ENCODE data around the gene CISTR.

The CISTR gene

DNA sequence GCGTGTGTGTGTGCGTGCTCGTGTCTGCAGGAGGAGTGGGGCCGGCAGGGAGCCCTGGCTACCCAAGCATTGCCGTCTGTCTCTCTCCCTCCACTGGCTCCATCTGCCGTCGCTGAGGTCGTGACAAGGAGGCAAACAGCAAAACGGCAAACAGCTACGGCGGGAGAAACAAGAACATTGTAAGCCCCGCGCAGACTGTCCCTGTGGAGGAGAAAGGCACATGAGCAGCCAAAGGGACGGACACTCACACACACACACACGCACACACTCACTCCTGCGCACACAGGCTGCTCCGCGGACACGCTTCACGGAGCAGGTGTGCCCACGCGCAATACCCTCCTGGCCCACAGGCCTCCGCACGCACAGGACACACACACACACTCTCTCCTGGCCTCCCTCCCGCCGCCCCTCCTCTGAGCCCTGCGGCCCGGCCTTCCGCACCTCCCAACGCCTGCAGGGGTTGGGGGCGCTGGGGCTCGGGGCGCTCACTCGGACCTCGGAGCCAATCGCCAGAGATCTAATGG, 905 bp downstream of the CISTR start:
- H3K4me3 ChIP-seq (ENCODE audit: low read depth, low read length) = peak overlapping the region; percentile 55
- TF ChIP-seq, protein P1, sequence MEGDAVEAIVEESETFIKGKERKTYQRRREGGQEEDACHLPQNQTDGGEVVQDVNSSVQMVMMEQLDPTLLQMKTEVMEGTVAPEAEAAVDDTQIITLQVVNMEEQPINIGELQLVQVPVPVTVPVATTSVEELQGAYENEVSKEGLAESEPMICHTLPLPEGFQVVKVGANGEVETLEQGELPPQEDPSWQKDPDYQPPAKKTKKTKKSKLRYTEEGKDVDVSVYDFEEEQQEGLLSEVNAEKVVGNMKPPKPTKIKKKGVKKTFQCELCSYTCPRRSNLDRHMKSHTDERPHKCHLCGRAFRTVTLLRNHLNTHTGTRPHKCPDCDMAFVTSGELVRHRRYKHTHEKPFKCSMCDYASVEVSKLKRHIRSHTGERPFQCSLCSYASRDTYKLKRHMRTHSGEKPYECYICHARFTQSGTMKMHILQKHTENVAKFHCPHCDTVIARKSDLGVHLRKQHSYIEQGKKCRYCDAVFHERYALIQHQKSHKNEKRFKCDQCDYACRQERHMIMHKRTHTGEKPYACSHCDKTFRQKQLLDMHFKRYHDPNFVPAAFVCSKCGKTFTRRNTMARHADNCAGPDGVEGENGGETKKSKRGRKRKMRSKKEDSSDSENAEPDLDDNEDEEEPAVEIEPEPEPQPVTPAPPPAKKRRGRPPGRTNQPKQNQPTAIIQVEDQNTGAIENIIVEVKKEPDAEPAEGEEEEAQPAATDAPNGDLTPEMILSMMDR (IDR thresholded peaks at IDR 0.05; ENCODE audit: borderline replicate concordance, insufficient read depth, low read depth, low read length) = no peak

DNA sequence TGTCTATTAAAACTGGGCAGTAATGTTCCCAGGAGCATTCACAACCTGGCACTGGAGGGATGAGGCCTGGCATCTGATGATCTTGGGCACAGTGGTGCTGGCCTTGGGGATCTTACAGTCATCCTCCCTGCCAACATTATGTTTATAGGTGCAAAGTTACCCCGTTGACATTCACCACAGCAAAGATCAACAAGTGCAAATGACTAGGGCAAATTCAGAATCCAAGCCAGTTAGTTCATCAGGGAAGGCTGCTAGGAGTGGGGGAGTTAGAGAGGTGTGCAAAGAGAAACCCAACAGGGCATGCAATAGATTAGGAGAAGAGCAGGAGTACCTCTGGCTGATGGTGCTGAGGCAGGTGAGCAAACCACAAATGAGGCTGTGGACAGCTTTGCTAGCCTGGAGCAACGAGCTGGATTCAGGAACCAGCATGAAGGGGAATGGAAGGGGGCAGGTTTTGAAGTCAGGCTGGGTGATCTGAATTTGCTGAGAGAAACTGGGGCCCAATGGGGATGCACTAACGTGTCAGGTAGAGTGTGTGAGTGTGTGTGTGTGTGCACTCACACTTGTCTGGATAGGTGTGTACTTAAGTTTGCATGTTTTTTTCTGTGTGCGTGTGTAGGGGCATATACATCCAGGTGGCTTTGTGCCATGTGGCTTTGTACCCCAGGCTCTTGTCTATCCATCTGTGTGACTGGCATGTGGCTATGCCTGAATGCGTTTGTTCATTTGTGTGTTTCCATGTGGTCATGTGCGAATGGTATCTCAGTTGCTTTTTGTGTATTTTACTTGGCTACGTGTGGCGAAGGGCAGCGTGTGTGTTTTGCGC, 1.6 kb downstream of the CISTR start:
- TF ChIP-seq, protein P1 (IDR thresholded peaks at IDR 0.05; ENCODE audit: borderline replicate concordance, insufficient read depth, low read depth, low read length) = no peak
- peak overlapping the region; percentile 55 for H3K4me3 ChIP-seq (ENCODE audit: low read depth, low read length)

DNA sequence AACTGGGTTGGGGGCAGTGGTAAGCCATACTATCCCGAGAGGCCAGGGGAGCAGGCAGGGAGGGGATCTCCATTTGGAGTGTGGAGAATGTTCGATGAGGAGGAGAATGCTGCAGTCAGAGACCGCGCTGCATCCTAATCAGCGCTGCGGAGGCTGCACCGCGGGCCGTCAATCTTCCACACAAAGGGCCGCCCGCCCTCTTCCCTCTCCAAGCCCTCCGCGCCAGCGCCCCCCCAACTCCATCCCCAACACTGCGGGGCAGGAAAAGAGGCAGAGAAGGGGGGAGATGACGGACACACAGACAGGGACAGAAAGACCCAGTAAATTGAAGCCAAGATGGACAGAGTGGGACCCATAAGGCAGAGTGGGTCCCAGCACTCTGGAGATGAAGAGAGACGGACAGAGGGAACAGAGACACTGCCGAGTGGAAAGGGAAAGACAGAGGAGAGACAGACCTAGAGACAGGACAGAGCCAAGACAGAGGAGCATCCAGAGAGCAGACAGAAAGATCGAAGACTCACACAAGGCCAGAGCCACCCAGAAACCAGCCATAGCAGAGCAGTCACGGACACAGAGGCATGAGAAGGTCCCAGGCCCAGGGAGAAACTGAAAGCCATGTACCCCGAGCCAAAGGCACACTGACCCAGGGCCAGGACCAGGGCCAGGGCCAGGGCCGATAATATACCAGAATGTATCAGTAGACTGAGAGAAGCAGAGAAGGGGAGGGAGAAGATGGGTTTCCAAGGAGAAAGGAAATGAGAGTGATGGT, 3.5 kb downstream of the CISTR start:
- no peak overlapping the region for H3K4me3 ChIP-seq (ENCODE audit: low read depth, low read length)
- TF ChIP-seq, protein P1 (IDR thresholded peaks at IDR 0.05; ENCODE audit: borderline replicate concordance, insufficient read depth, low read depth, low read length) = no peak

DNA sequence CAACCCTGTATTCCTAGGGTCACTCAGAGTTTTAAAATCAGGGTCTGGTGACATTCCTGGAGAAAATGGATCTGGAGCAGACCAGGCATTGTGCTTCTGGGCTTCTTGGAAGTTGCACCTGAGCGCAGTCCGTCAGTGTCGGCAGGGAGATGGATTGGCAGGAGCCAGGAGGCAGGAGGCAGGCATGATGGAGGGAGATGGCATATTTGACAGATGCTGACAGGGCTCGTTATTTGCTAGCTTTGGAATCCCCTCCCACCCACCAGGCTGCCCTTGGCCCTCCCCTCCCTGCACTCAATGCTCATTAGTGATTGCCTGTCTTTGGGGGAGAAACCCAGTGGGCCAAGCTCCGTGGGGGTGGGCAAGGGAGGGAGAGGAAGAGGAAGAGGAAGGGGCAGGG, 4.7 kb downstream of the CISTR start:
- H3K4me3 ChIP-seq (ENCODE audit: low read depth, low read length) = no peak overlapping the region
- TF ChIP-seq, protein P1 (IDR thresholded peaks at IDR 0.05; ENCODE audit: borderline replicate concordance, insufficient read depth, low read depth, low read length) = no peak

DNA sequence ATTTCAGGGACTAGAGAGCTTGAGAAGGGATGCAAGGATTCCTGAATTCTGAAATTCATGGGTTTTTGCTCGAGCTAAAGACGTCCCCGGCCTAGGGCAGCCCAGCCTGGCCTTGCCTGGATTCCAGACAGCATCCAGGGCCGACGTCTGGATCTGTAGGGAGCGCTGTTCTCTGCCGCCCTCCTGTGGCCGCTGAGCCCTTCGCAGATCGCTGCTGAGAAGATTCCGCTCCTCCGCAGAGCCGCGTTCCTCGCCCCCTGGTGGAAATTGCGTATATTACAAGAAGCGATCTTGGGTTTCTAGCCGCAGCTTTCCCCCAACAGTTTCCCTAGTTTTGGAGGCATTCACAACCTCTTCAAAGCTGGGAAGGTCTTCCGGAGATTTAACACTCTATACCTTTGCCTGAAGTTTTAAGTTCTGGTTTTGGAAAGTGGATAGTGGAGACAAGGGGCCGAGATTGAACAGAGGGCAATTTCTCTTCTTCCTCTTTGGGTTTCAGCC, 5.1 kb downstream of the CISTR start:
- H3K4me3 ChIP-seq (ENCODE audit: low read depth, low read length) = no peak overlapping the region
- TF ChIP-seq, protein P1 (IDR thresholded peaks at IDR 0.05; ENCODE audit: borderline replicate concordance, insufficient read depth, low read depth, low read length) = peak; percentile 99

DNA sequence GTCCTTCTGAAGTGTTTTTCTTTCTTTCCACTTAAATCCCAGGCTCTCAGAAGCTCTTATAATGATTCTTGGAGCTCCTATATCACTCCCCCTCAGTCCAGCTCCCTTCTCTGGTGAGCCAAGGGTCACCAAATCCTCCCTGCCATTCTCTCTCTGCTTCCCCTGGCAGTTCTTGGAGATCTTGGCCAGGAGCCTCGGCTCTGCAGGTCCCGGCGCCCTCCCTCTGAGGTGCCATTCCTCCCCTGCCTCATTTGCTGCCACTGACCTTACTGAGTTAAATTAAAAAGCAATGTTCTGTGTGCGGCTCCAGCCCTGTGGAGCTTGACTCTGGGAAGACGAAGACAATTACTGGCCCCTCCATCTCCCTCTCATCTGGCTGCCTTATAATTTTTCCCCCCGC, 7.0 kb downstream of the CISTR start:
- TF ChIP-seq, protein P1 (IDR thresholded peaks at IDR 0.05; ENCODE audit: borderline replicate concordance, insufficient read depth, low read depth, low read length) = no peak
- no peak overlapping the region for H3K4me3 ChIP-seq (ENCODE audit: low read depth, low read length)
